K562 (cell line): ENCODE data around the gene TMEM95. TPM values are rescaled to one million over a fixed set of nuclear protein-coding genes. Genes with fewer than 3 reads are reported as not detected.

ENCODE experiments used
- ATAC-seq: fragments of 200-7000 bp; cut with Tn5 transposase; 3 replicates; pipeline ENCODE4 v1.9.1; 2020; ENCODE audit warnings: moderate library complexity
- BruUV-seq: library from RNA; stranded (reverse); fragments of 400-500 nt; replicated peaks from 2 replicates; lab custom pipeline; 2021; lab: Mats Ljungman, UMichigan
- CTCF ChIA-PET: fragments of 300-600 bp; formaldehyde crosslinking; extraction: SDS; loops from one replicate; lab custom pipeline; 2021; ENCODE audit warnings: low intra/inter-chr PET ratio; lab: Yijun Ruan, JAX
- POLR2A ChIA-PET: fragments of 300-600, 350-650 bp; sonication (Branson Sonifier 250); formaldehyde crosslinking; extraction: SDS; loops from one replicate; lab custom pipeline; 2021; ENCODE audit warnings: antibody characterized with exemption, inconsistent platforms; lab: Yijun Ruan, JAX
- DNase-seq, 4 experiments: peaks; one replicate each; pipeline versions ENCODE4 v3.0.0 to v3.0.0-alpha.2; 2011 to 2018; ENCODE audit warnings: low spot score in 3 of 4, mixed read lengths in 3 of 4; ENCODE audit errors: extremely low read depth in 1 of 4
- FAIRE-seq: peaks from 2 replicates; lab custom pipeline; 2011; peaks lifted over from hg19 to GRCh38; lab: Jason Lieb, UNC
- H2AFZ ChIP-seq: 2 replicates; pipeline ENCODE4 v1.6.0; 2011; ENCODE audit warnings: low read depth, low read length, control low read depth, inconsistent platforms
- H3K27ac ChIP-seq: fragments of 200-600 bp; 3 replicates; pipeline ENCODE4 v1.8.0; 2011; ENCODE audit warnings: low read depth, mild to moderate bottlenecking, control low read depth, inconsistent platforms, low read length, moderate library complexity, mixed read lengths; ENCODE audit errors: extremely low read depth
- H3K27me3 ChIP-seq, 2 experiments: fragments of 300-600 bp in 1 of 2; 2 replicates in 1 of 2; 3 replicates in 1 of 2; pipeline versions ENCODE4 v1.6.0 to v1.8.0; 2011; ENCODE audit warnings: inconsistent platforms in 2 of 2, low read length in 2 of 2, mild to moderate bottlenecking in 1 of 2, mixed read lengths in 1 of 2, moderate library complexity in 1 of 2; ENCODE audit not compliant: control insufficient read depth in 2 of 2, insufficient read depth in 2 of 2
- H3K36me3 ChIP-seq: fragments of 300-600 bp; 3 replicates; pipeline ENCODE4 v1.8.0; 2011; ENCODE audit warnings: mild to moderate bottlenecking, low read length, inconsistent platforms; ENCODE audit not compliant: control insufficient read depth, insufficient read depth
- H3K4me1 ChIP-seq, 2 experiments: fragments of 200-600 bp in 1 of 2; replicated peaks in 1 of 2; 2 replicates in 1 of 2; 3 replicates in 1 of 2; pipeline versions ENCODE4 v1.5.1 to v1.8.0; 2011; ENCODE audit warnings: inconsistent platforms in 2 of 2, low read length in 2 of 2, mild to moderate bottlenecking in 1 of 2, mixed read lengths in 1 of 2, moderate library complexity in 1 of 2; ENCODE audit not compliant: control insufficient read depth in 2 of 2, insufficient read depth in 2 of 2
- H3K4me2 ChIP-seq: 2 replicates; pipeline ENCODE4 v1.6.1; 2011; ENCODE audit warnings: low read length, control low read depth, inconsistent platforms, mixed read lengths; ENCODE audit not compliant: insufficient read depth
- H3K4me3 ChIP-seq: fragments of 200-600 bp; sonication (generic), shearing (Covaris generic); 2 replicates; pipeline ENCODE4 v1.5.1; 2016; ENCODE audit warnings: control low read depth, inconsistent platforms
- H3K79me2 ChIP-seq: fragments of 200-600 bp; 3 replicates; pipeline ENCODE4 v1.8.0; 2011; ENCODE audit warnings: low read length, inconsistent platforms; ENCODE audit not compliant: control insufficient read depth, insufficient read depth
- H3K9ac ChIP-seq, 2 experiments: 2 replicates each; pipeline versions ENCODE4 v1.6.0 to v1.6.1; 2011; ENCODE audit warnings: low read depth in 2 of 2, low read length in 2 of 2, control low read depth in 1 of 2, inconsistent platforms in 1 of 2, mild to moderate bottlenecking in 1 of 2, mixed read lengths in 1 of 2; ENCODE audit not compliant: insufficient read depth in 1 of 2
- H3K9me1 ChIP-seq: one replicate; pipeline ENCODE4 v1.6.0; 2011; ENCODE audit warnings: inconsistent platforms, mild to moderate bottlenecking, low read length, moderate library complexity; ENCODE audit not compliant: control insufficient read depth, insufficient read depth
- H3K9me3 ChIP-seq: replicated peaks from 2 replicates; pipeline ENCODE4 v1.5.1; 2011; ENCODE audit warnings: low read depth, low read length, inconsistent platforms; ENCODE audit not compliant: control insufficient read depth, insufficient read depth
- H4K20me1 ChIP-seq: replicated peaks from 2 replicates; pipeline ENCODE4 v1.6.1; 2011; ENCODE audit warnings: low read length, inconsistent platforms, mixed read lengths; ENCODE audit not compliant: control insufficient read depth, insufficient read depth
- ARID3B ChIP-seq: fragments of 250-450 bp; sonication (Bioruptor Pico); IDR thresholded peaks from 2 replicates; pipeline ENCODE4 v1.4.0; 2020; ENCODE audit warnings: borderline replicate concordance
- CBX8 ChIP-seq: fragments of 200-600 bp; sonication (generic); IDR thresholded peaks from 2 replicates; pipeline ENCODE4 v1.6.1; 2012; ENCODE audit warnings: borderline replicate concordance, mixed run types, low read depth, mild to moderate bottlenecking, moderate library complexity, mixed read lengths, low read length, control low read depth, inconsistent platforms; ENCODE audit not compliant: poor library complexity, severe bottlenecking; ENCODE audit errors: extremely low read depth
- CEBPB ChIP-seq: fragments of 450-650 bp; IDR thresholded peaks from 2 replicates; pipeline ENCODE4 v1.6.1; 2016; ENCODE audit warnings: missing genetic modification characterization, missing compliant biosample characterization
- CLOCK ChIP-seq: fragments of 250-450 bp; sonication (Bioruptor Pico); IDR thresholded peaks from 2 replicates; pipeline ENCODE4 v1.4.0; 2020; ENCODE audit warnings: mild to moderate bottlenecking, moderate library complexity, borderline replicate concordance
- FOXO4 ChIP-seq: fragments of 450-650 bp; formaldehyde crosslinking; IDR thresholded peaks from 2 replicates; pipeline ENCODE4 v1.4.0; 2020; ENCODE audit warnings: mild to moderate bottlenecking, moderate library complexity
- HDAC3 ChIP-seq: fragments of 450-650 bp; IDR thresholded peaks from 2 replicates; pipeline ENCODE4 v1.6.1; 2018; ENCODE audit warnings: borderline replicate concordance, mild to moderate bottlenecking, moderate library complexity; ENCODE audit not compliant: partially characterized antibody
- LEF1 ChIP-seq: fragments of 450-650 bp; IDR thresholded peaks from 2 replicates; pipeline ENCODE4 v1.6.1; 2016; ENCODE audit warnings: mild to moderate bottlenecking
- MAFG ChIP-seq: fragments of 450-650 bp; conservative IDR thresholded peaks from 2 replicates; pipeline ENCODE4 v1.6.1; 2016; ENCODE audit warnings: missing genetic modification characterization, missing compliant biosample characterization
- RAD51 ChIP-seq: fragments of 450-650 bp; IDR thresholded peaks from 2 replicates; pipeline ENCODE4 v1.7.1; 2016; ENCODE audit warnings: low read depth, mild to moderate bottlenecking, borderline replicate concordance
- RBM15 ChIP-seq: fragments of 200-400 bp; formaldehyde crosslinking; IDR thresholded peaks from 2 replicates; pipeline ENCODE4 v1.6.1; 2018; ENCODE audit warnings: mild to moderate bottlenecking, low read length, moderate library complexity; ENCODE audit not compliant: insufficient read depth
- U2AF1 ChIP-seq: fragments of 200-400 bp; formaldehyde crosslinking; optimal IDR thresholded peaks from 2 replicates; pipeline ENCODE3; 2017; ENCODE audit warnings: mild to moderate bottlenecking, low read depth, low read length, moderate library complexity
- XRCC3 ChIP-seq: fragments of 450-650 bp; IDR thresholded peaks from 2 replicates; pipeline ENCODE4 v1.6.1; 2017; ENCODE audit warnings: mild to moderate bottlenecking, moderate library complexity
- ZBTB43 ChIP-seq: sonication (generic); formaldehyde crosslinking; IDR thresholded peaks from 2 replicates; pipeline ENCODE4 v1.8.0; 2023; ENCODE audit warnings: mild to moderate bottlenecking, missing genetic modification reagents
- ZNF124 ChIP-seq: sonication (generic); formaldehyde crosslinking; IDR thresholded peaks from 2 replicates; pipeline ENCODE4 v1.8.1; 2022; ENCODE audit warnings: missing genetic modification reagents
- ZNF143 ChIP-seq: sonication (generic); formaldehyde crosslinking; IDR thresholded peaks from 2 replicates; pipeline ENCODE4 v1.9.0; 2022; ENCODE audit warnings: mild to moderate bottlenecking, missing genetic modification reagents
- WGBS: fragments of 100-300 bp; shearing (Covaris generic); methylation state at CpG from one replicate; pipeline ENCODE4 v1.1.6; 2016; ENCODE audit warnings: low coverage, mixed read lengths; ENCODE audit not compliant: insufficient coverage; ENCODE audit errors: missing lambda C conversion rate; 5-methylcytosine and 5-hydroxymethylcytosine counted together
- in situ Hi-C: fragments of 300-500 bp; cut with MboI; formaldehyde crosslinking; loops from 4 replicates; pipeline ENCODE4 v1.15.0; 2018; ENCODE audit warnings: inconsistent platforms, mixed read lengths
- intact Hi-C: fragments of 100-400 bp; cut with micrococcal nuclease; formaldehyde crosslinking; loops from 2 replicates; pipeline ENCODE4 v1.14.2; 2022
- polyA plus RNA-seq, 8 experiments: library from polyadenylated mRNA; depleted of rRNA in 4 of 8; stranded (reverse) in 5 of 8; unstranded in 3 of 8; fragments of >200 nt; fragmentation: Nextera tagmentation in 2 of 8; fragmentation: Illumina TruSeq in 1 of 8; extraction: Ambion mirVana in 2 of 8; extraction: Trizol in 1 of 8; gene quantifications; 2 replicates each; pipeline versions ENCODE4 v1.2.1 to v1.2.3, GENCODE V29; 2011 to 2014; ENCODE audit warnings: inconsistent platforms in 1 of 8, missing spikeins in 1 of 8
- total RNA-seq, 7 experiments: library from RNA; depleted of rRNA in 6 of 7; stranded (reverse); fragments of >200 nt in 6 of 7; fragmentation: Illumina TruSeq in 2 of 7; extraction: Trizol in 2 of 7; gene quantifications; 2 replicates each; pipeline versions ENCODE4 v1.2.1 to v1.2.3, GENCODE V29; 2011 to 2021; ENCODE audit warnings: low replicate concordance in 1 of 7

The TMEM95 gene
- total and polyA plus RNA-seq, 9 of the 15 experiments (the other 6 are each of a cell fraction or from before 2014, with no cell fraction given), result not detected

GRCh38 chr17:7330638-7331015 is 24.3 kb upstream of the TMEM95 start:
- H3K36me3 ChIP-seq, result peaks cover 12% of the 10 kb centered on the region; the same call in 1 of the 3 replicates
- peaks cover 15 to 42% of the 10 kb centered on the region in 2 experiments for H3K4me1 ChIP-seq
- H3K27me3 ChIP-seq, result no peaks in the 10 kb centered on the region
- no peak overlapping the region for H3K27ac ChIP-seq
- intact Hi-C loops, result no loop called here
- ChIA-PET CTCF (no interaction called here), POLR2A (interaction anchor here (0.7 kb wide), 1 partner anchor 230 kb away, joined by 3 read pairs; no protein-coding TSS in a partner anchor)
- FAIRE-seq (no peak), ATAC-seq (no peak), DNase-seq (no peak)
- no peak overlapping the region for H3K4me3 ChIP-seq
- H3K9me3 ChIP-seq, result no peaks in the 10 kb centered on the region
- H4K20me1 ChIP-seq, result no peaks in the 10 kb centered on the region
- H2AFZ ChIP-seq, result 0 out of 2 replicates have a peak overlapping the region, but pooled peaks have one; percentile 45
- H3K4me2 ChIP-seq, result peak overlapping the region; percentile 32
- BruUV-seq, result no TSS peak
- 69% methylated on average over 12 of the region's 13 CpGs for WGBS
- H3K9me1 ChIP-seq, result no peaks in the 10 kb centered on the region
- H3K79me2 ChIP-seq, result peaks cover 16% of the 10 kb centered on the region
- in situ Hi-C loops, result loop anchor here (10.0 kb wide), 1 partner anchor 286 kb away; the partner anchor contains the start of gene SLC16A11
- H3K9ac ChIP-seq, result peak overlapping the region in 1 of 2 experiments; percentile 73; a peak in 1 of 4 replicates
- no peak for TF ChIP-seq RAD51
- no peak for TF ChIP-seq HDAC3
- TF ChIP-seq MAFG, result no peak
- no peak for TF ChIP-seq FOXO4
- no peak for TF ChIP-seq LEF1
- TF ChIP-seq U2AF1, result no peak
- no peak for TF ChIP-seq CLOCK (CRISPR knock-in tag)
- no peak for TF ChIP-seq ZBTB43 (CRISPR knock-in tag)
- TF ChIP-seq RBM15, result no peak
- no peak for TF ChIP-seq ZNF124
- TF ChIP-seq XRCC3, result no peak
- no peak for TF ChIP-seq CEBPB (tag)
- TF ChIP-seq ZNF143, result no peak
- TF ChIP-seq CBX8, result no peak
- TF ChIP-seq ARID3B (CRISPR knock-in tag), result no peak
